Measurements from ENCODE around the gene PPP1R18.
"Not testable (repeated sequence)": the region's sequence is repeated elsewhere in the genome, so short reads cannot be mapped to it uniquely, and the experiment has no call there.

The PPP1R18 gene

GRCh38 chr6:30676660-30677285, 9.7 kb downstream of the PPP1R18 start:
- Histone ChIP-seq H4K91ac (ENCODE audit: low read depth, low read length) (no peak overlapping the region), H3K79me1 (ENCODE audit: low read length) (peaks cover 5% of the 10 kb centered on the region)
- WGBS (ENCODE audit: extremely low coverage, insufficient coverage, insufficient read length), result no CpG with 5 or more reads among the region's 10 CpGs

GRCh38 chr6:30672445-30673253, 13.8 kb downstream of the PPP1R18 start, which contains the start of gene DHX16:
Gene DHX16, minus strand, starts transcription at chr6:30673006. Its CDS starts 165 bp downstream, at chr6:30672841.
- Histone ChIP-seq H4K91ac (ENCODE audit: low read depth, low read length) (peak within 1 kb of the TSS; percentile 28), H4K8ac (ENCODE audit: low read depth, low read length) (peak within 1 kb of the TSS; percentile 64), H2AK5ac (ENCODE audit: low read length) (peak within 1 kb of the TSS; percentile 75), H3K18ac (ENCODE audit: low read length) (peak within 1 kb of the TSS; percentile 24), H3K9ac (ENCODE audit: low read length) (peak within 1 kb of the TSS; percentile 100), H3K27ac (ENCODE audit: low read depth, low read length) (peak within 1 kb of the TSS; percentile 31), H2BK5ac (ENCODE audit: low read depth, low read length, poor library complexity) (no peak within 1 kb of the TSS), H3K36me3 (ENCODE audit: control insufficient read depth in 1 of 2, insufficient read depth in 2 of 2, low read length in 2 of 2) (peaks cover 24 to 36% of the 10 kb centered on the region in 2 experiments), H2AFZ (ENCODE audit: insufficient read depth, low read length, poor library complexity) (peak within 1 kb of the TSS; percentile 41), H2BK120ac (ENCODE audit: insufficient read depth, low read length, poor library complexity) (peak within 1 kb of the TSS; percentile 4), H3K9me3 (ENCODE audit: insufficient read depth, low read depth, low read length) (peaks cover 2% of the 10 kb centered on the region), H3K4me2 (ENCODE audit: low read length) (peak within 1 kb of the TSS; percentile 96), H3K23ac (ENCODE audit: low read length) (no peak within 1 kb of the TSS), H3K79me2 (ENCODE audit: control insufficient read depth, insufficient read depth, low read length, poor library complexity) (peaks cover 7% of the 10 kb centered on the region), H3K79me1 (ENCODE audit: low read length) (peaks cover 5% of the 10 kb centered on the region), H3K4me1 (ENCODE audit: control insufficient read depth in 1 of 2, insufficient read depth in 2 of 2, low read length in 2 of 2) (no peaks in the 10 kb centered on the region), H3K4me3 (ENCODE audit: low read depth, low read length) (peak within 1 kb of the TSS; percentile 100), H3K27me3 (ENCODE audit: insufficient read depth, low read length) (no peaks in the 10 kb centered on the region), H4K12ac (ENCODE audit: low read depth, low read length) (peak within 1 kb of the TSS; percentile 36), H3K14ac (ENCODE audit: low read length) (peak within 1 kb of the TSS; percentile 23), H2BK12ac (ENCODE audit: low read length) (peak within 1 kb of the TSS; percentile 16), H3K4ac (ENCODE audit: low read depth, low read length) (peak within 1 kb of the TSS; percentile 14)
- peak; percentile 95 to 100 for DNase-seq
- no CpG with 5 or more reads among the region's 57 CpGs for WGBS (ENCODE audit: extremely low coverage, insufficient coverage, insufficient read length)

More at GRCh38 chr6:30676660-30677285, 9.7 kb downstream of the PPP1R18 start:
- H4K8ac ChIP-seq (ENCODE audit: low read depth, low read length), result no peak overlapping the region
- no peak overlapping the region for H2AK5ac ChIP-seq (ENCODE audit: low read length)
- H3K27ac ChIP-seq (ENCODE audit: low read depth, low read length), result no peak overlapping the region
- H2BK5ac ChIP-seq (ENCODE audit: low read depth, low read length, poor library complexity), result no peak overlapping the region
- peaks cover 24 to 39% of the 10 kb centered on the region in 2 experiments for H3K36me3 ChIP-seq (ENCODE audit: control insufficient read depth in 1 of 2, insufficient read depth in 2 of 2, low read length in 2 of 2)
- no peak overlapping the region for H2AFZ ChIP-seq (ENCODE audit: insufficient read depth, low read length, poor library complexity)
- H3K9me3 ChIP-seq (ENCODE audit: insufficient read depth, low read depth, low read length), result peaks cover 2% of the 10 kb centered on the region
- no peak overlapping the region for H3K4ac ChIP-seq (ENCODE audit: low read depth, low read length)
- no peaks in the 10 kb centered on the region for H3K27me3 ChIP-seq (ENCODE audit: insufficient read depth, low read length)
- no peak overlapping the region for H4K12ac ChIP-seq (ENCODE audit: low read depth, low read length)
- DNase-seq, result no peak
- no peak overlapping the region for H3K4me3 ChIP-seq (ENCODE audit: low read depth, low read length)
- H3K9ac ChIP-seq (ENCODE audit: low read length), result no peak overlapping the region
- no peak overlapping the region for H3K4me2 ChIP-seq (ENCODE audit: low read length)
- no peak overlapping the region for H3K18ac ChIP-seq (ENCODE audit: low read length)
- no peak overlapping the region for H2BK120ac ChIP-seq (ENCODE audit: insufficient read depth, low read length, poor library complexity)
- peaks cover 2 to 4% of the 10 kb centered on the region in 2 experiments for H3K4me1 ChIP-seq (ENCODE audit: control insufficient read depth in 1 of 2, insufficient read depth in 2 of 2, low read length in 2 of 2)
- H3K14ac ChIP-seq (ENCODE audit: low read length), result no peak overlapping the region
- peaks cover 9% of the 10 kb centered on the region for H3K79me2 ChIP-seq (ENCODE audit: control insufficient read depth, insufficient read depth, low read length, poor library complexity)
- H2BK12ac ChIP-seq (ENCODE audit: low read length), result no peak overlapping the region
- H3K23ac ChIP-seq (ENCODE audit: low read length), result no peak overlapping the region

GRCh38 chr6:30670760-30671527, 15.5 kb downstream of the PPP1R18 start:
- Histone ChIP-seq H2AFZ (ENCODE audit: insufficient read depth, low read length, poor library complexity) (no peak overlapping the region), H4K8ac (ENCODE audit: low read depth, low read length) (no peak overlapping the region), H3K27me3 (ENCODE audit: insufficient read depth, low read length) (no peaks in the 10 kb centered on the region), H4K91ac (ENCODE audit: low read depth, low read length) (no peak overlapping the region), H3K36me3 (ENCODE audit: control insufficient read depth in 1 of 2, insufficient read depth in 2 of 2, low read length in 2 of 2) (peaks cover 13 to 21% of the 10 kb centered on the region in 2 experiments), H2BK12ac (ENCODE audit: low read length) (no peak overlapping the region), H2AK5ac (ENCODE audit: low read length) (no peak overlapping the region), H4K12ac (ENCODE audit: low read depth, low read length) (no peak overlapping the region), H3K4me2 (ENCODE audit: low read length) (no peak overlapping the region), H3K4me1 (ENCODE audit: control insufficient read depth in 1 of 2, insufficient read depth in 2 of 2, low read length in 2 of 2) (no peaks in the 10 kb centered on the region), H2BK5ac (ENCODE audit: low read depth, low read length, poor library complexity) (no peak overlapping the region), H3K14ac (ENCODE audit: low read length) (no peak overlapping the region), H3K23ac (ENCODE audit: low read length) (no peak overlapping the region), H3K79me2 (ENCODE audit: control insufficient read depth, insufficient read depth, low read length, poor library complexity) (peaks cover 7% of the 10 kb centered on the region), H3K27ac (ENCODE audit: low read depth, low read length) (no peak overlapping the region), H3K4me3 (ENCODE audit: low read depth, low read length) (no peak overlapping the region), H2BK120ac (ENCODE audit: insufficient read depth, low read length, poor library complexity) (no peak overlapping the region), H3K9me3 (ENCODE audit: insufficient read depth, low read depth, low read length) (peaks cover 2% of the 10 kb centered on the region), H3K18ac (ENCODE audit: low read length) (no peak overlapping the region), H3K79me1 (ENCODE audit: low read length) (peaks cover 5% of the 10 kb centered on the region), H3K9ac (ENCODE audit: low read length) (no peak overlapping the region), H3K4ac (ENCODE audit: low read depth, low read length) (no peak overlapping the region)
- WGBS (ENCODE audit: extremely low coverage, insufficient coverage, insufficient read length), result no CpG with 5 or more reads among the region's 27 CpGs
- DNase-seq, result no peak

GRCh38 chr6:30666300-30666699, 20.1 kb downstream of the PPP1R18 start:
- not testable (repeated sequence) for H3K4me3 ChIP-seq (ENCODE audit: low read depth, low read length); H3K4me2 ChIP-seq (ENCODE audit: low read length); H2BK12ac ChIP-seq (ENCODE audit: low read length); H2BK120ac ChIP-seq (ENCODE audit: insufficient read depth, low read length, poor library complexity); H3K4ac ChIP-seq (ENCODE audit: low read depth, low read length); H4K12ac ChIP-seq (ENCODE audit: low read depth, low read length); H3K18ac ChIP-seq (ENCODE audit: low read length); H3K9ac ChIP-seq (ENCODE audit: low read length); H2AFZ ChIP-seq (ENCODE audit: insufficient read depth, low read length, poor library complexity); H2AK5ac ChIP-seq (ENCODE audit: low read length); H3K27ac ChIP-seq (ENCODE audit: low read depth, low read length); H3K27me3 ChIP-seq (ENCODE audit: insufficient read depth, low read length); DNase-seq; H4K8ac ChIP-seq (ENCODE audit: low read depth, low read length); H3K79me1 ChIP-seq (ENCODE audit: low read length); H3K23ac ChIP-seq (ENCODE audit: low read length); H3K4me1 ChIP-seq (ENCODE audit: control insufficient read depth in 1 of 2, insufficient read depth in 2 of 2, low read length in 2 of 2); H3K9me3 ChIP-seq (ENCODE audit: insufficient read depth, low read depth, low read length); H3K79me2 ChIP-seq (ENCODE audit: control insufficient read depth, insufficient read depth, low read length, poor library complexity); H2BK5ac ChIP-seq (ENCODE audit: low read depth, low read length, poor library complexity); H3K14ac ChIP-seq (ENCODE audit: low read length); H4K91ac ChIP-seq (ENCODE audit: low read depth, low read length)
- peaks cover 42 to 60% of the 10 kb centered on the region in 2 experiments for H3K36me3 ChIP-seq (ENCODE audit: control insufficient read depth in 1 of 2, insufficient read depth in 2 of 2, low read length in 2 of 2)
- no CpG with 5 or more reads among the region's 2 CpGs for WGBS (ENCODE audit: extremely low coverage, insufficient coverage, insufficient read length)

Data from trophoblast cell (in vitro differentiated cells and primary cell).